Measurements from ENCODE around the gene PPIF. TPM values are rescaled to one million over a fixed set of nuclear protein-coding genes. Genes with fewer than 3 reads are reported as not detected.

The PPIF gene
- total RNA-seq, 1 experiment from 2014 or later: 59.0 TPM

GRCh38 chr10:79391231-79392019, 44.2 kb downstream of the PPIF start:
- Histone ChIP-seq H3K27me3 (ENCODE audit: control insufficient read depth, insufficient read depth, low read length) (no peaks in the 10 kb centered on the region), H3K36me3 (ENCODE audit: control insufficient read depth, insufficient read depth, low read length) (no peaks in the 10 kb centered on the region), H3K9me3 (ENCODE audit: control insufficient read depth, insufficient read depth, low read depth, low read length) (no peaks in the 10 kb centered on the region), H3K27ac (ENCODE audit: low read length) (no peak overlapping the region), H3K4me1 (ENCODE audit: control insufficient read depth, insufficient read depth, low read length) (no peaks in the 10 kb centered on the region), H3K4me3 (ENCODE audit: low read depth in 2 of 2, low read length in 2 of 2) (no peak overlapping the region)
- in situ Hi-C loops (cut with HindIII; ENCODE audit: low pct_unique_long_range_greater_than_20kb, low sequenced_read_pairs): no loop called here
- no TSS peak for BruUV-seq (replicated peaks)
- ATAC-seq (peak; percentile 9; the same call in 1 of the 2 replicates), DNase-seq (ENCODE audit: low read depth, low spot score) (no peak)
- CTCF ChIA-PET: no interaction called here
- POLR2A ChIA-PET: no interaction called here
- intact Hi-C loops (cut with micrococcal nuclease; ENCODE audit: unreplicated experiment): no loop called here
- TF ChIP-seq SIN3A (IDR thresholded peaks at IDR 0.05; ENCODE audit: borderline replicate concordance, insufficient read depth, low read depth, low read length) (no peak), TCF7L2 (IDR thresholded peaks at IDR 0.05; ENCODE audit: low read depth, low read length) (no peak), POLR2AphosphoS5 (IDR thresholded peaks at IDR 0.05; ENCODE audit: low read depth, low read length) (no peak)
- TF ChIP-seq, protein P1, sequence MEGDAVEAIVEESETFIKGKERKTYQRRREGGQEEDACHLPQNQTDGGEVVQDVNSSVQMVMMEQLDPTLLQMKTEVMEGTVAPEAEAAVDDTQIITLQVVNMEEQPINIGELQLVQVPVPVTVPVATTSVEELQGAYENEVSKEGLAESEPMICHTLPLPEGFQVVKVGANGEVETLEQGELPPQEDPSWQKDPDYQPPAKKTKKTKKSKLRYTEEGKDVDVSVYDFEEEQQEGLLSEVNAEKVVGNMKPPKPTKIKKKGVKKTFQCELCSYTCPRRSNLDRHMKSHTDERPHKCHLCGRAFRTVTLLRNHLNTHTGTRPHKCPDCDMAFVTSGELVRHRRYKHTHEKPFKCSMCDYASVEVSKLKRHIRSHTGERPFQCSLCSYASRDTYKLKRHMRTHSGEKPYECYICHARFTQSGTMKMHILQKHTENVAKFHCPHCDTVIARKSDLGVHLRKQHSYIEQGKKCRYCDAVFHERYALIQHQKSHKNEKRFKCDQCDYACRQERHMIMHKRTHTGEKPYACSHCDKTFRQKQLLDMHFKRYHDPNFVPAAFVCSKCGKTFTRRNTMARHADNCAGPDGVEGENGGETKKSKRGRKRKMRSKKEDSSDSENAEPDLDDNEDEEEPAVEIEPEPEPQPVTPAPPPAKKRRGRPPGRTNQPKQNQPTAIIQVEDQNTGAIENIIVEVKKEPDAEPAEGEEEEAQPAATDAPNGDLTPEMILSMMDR (IDR thresholded peaks at IDR 0.05): no peak
- TF ChIP-seq, protein P2, sequence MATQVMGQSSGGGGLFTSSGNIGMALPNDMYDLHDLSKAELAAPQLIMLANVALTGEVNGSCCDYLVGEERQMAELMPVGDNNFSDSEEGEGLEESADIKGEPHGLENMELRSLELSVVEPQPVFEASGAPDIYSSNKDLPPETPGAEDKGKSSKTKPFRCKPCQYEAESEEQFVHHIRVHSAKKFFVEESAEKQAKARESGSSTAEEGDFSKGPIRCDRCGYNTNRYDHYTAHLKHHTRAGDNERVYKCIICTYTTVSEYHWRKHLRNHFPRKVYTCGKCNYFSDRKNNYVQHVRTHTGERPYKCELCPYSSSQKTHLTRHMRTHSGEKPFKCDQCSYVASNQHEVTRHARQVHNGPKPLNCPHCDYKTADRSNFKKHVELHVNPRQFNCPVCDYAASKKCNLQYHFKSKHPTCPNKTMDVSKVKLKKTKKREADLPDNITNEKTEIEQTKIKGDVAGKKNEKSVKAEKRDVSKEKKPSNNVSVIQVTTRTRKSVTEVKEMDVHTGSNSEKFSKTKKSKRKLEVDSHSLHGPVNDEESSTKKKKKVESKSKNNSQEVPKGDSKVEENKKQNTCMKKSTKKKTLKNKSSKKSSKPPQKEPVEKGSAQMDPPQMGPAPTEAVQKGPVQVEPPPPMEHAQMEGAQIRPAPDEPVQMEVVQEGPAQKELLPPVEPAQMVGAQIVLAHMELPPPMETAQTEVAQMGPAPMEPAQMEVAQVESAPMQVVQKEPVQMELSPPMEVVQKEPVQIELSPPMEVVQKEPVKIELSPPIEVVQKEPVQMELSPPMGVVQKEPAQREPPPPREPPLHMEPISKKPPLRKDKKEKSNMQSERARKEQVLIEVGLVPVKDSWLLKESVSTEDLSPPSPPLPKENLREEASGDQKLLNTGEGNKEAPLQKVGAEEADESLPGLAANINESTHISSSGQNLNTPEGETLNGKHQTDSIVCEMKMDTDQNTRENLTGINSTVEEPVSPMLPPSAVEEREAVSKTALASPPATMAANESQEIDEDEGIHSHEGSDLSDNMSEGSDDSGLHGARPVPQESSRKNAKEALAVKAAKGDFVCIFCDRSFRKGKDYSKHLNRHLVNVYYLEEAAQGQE (IDR thresholded peaks at IDR 0.05; ENCODE audit: insufficient read depth in 1 of 2, low read depth in 2 of 2, low read length in 1 of 2): no peak

DNA sequence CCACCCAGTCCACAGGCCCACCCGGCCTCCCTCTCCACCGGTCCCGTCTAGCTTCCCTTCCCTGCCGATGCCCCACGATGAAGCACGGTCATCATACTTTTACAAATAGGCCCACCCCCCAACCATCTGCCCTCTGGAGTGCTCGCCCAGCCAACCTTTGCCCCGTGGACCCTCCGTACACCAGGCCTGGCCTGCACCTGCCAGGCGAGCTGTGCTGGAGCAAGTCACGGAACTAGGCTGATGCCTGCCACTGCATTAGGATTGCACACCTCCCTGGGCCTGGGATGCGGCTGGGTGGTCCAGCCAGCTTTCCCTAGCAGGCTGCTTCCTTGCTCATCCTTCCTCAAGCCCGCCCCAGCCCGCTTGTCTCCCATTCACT, 44.7 kb downstream of the PPIF start:
- ChIA-PET POLR2A (no interaction called here), CTCF (no interaction called here)
- no peak for DNase-seq (ENCODE audit: low read depth, low spot score)
- in situ Hi-C loops (cut with HindIII; ENCODE audit: low pct_unique_long_range_greater_than_20kb, low sequenced_read_pairs): no loop called here
- intact Hi-C loops (cut with micrococcal nuclease; ENCODE audit: unreplicated experiment): no loop called here
- BruUV-seq (replicated peaks): no TSS peak
- TF ChIP-seq, protein P2 (IDR thresholded peaks at IDR 0.05; ENCODE audit: insufficient read depth in 1 of 2, low read depth in 2 of 2, low read length in 1 of 2): no peak
- TF ChIP-seq SIN3A (IDR thresholded peaks at IDR 0.05; ENCODE audit: borderline replicate concordance, insufficient read depth, low read depth, low read length) (no peak), TCF7L2 (IDR thresholded peaks at IDR 0.05; ENCODE audit: low read depth, low read length) (no peak), POLR2AphosphoS5 (IDR thresholded peaks at IDR 0.05; ENCODE audit: low read depth, low read length) (no peak)
- TF ChIP-seq, protein P1 (IDR thresholded peaks at IDR 0.05): no peak
- H3K4me1 ChIP-seq (ENCODE audit: control insufficient read depth, insufficient read depth, low read length): no peaks in the 10 kb centered on the region
- ATAC-seq: no peak
- H3K27me3 ChIP-seq (ENCODE audit: control insufficient read depth, insufficient read depth, low read length): no peaks in the 10 kb centered on the region
- H3K36me3 ChIP-seq (ENCODE audit: control insufficient read depth, insufficient read depth, low read length): no peaks in the 10 kb centered on the region
- no peak overlapping the region for H3K4me3 ChIP-seq (ENCODE audit: low read depth in 2 of 2, low read length in 2 of 2)
- H3K27ac ChIP-seq (ENCODE audit: low read length): no peak overlapping the region
- no peaks in the 10 kb centered on the region for H3K9me3 ChIP-seq (ENCODE audit: control insufficient read depth, insufficient read depth, low read depth, low read length)

Measured in Panc1 (cell line).